Lower leg skin (tissue), 4 donors: ENCODE results near the gene RXRG. TPM values are rescaled to one million over a fixed set of nuclear protein-coding genes. Genes with fewer than 3 reads are reported as not detected.

ENCODE experiments used
- DNase-seq, 2 donors: peaks; one replicate each; pipeline ENCODE4 v3.0.0-alpha.2; 2019; ENCODE audit warnings: low spot score in 2 of 2
- H3K4me3 ChIP-seq: fragments of 200-600 bp; sonication (generic); 2 replicates; pipeline ENCODE4 v1.5.1; 2017; ENCODE audit warnings: mild to moderate bottlenecking, low read depth; ENCODE audit not compliant: poor library complexity, severe bottlenecking
- POLR2A ChIP-seq, 2 donors: fragments of 450-650 bp; IDR thresholded peaks; one replicate each; pipeline ENCODE4 v1.6.1; 2016 to 2017; ENCODE audit warnings: antibody characterized with exemption in 2 of 2, mild to moderate bottlenecking in 1 of 2, moderate library complexity in 1 of 2
- WGBS, 2 donors: methylation state at CpG; one replicate each; pipeline ENCODE4 v1.1.5; 2018; 5-methylcytosine and 5-hydroxymethylcytosine counted together
- intact Hi-C: fragments of 100-400 bp; cut with DNase I; formaldehyde crosslinking; loops from one replicate; pipeline ENCODE4 v1.15.0; 2023; ENCODE audit warnings: low total_unique reads
- total RNA-seq, 4 donors: library from RNA; depleted of rRNA; stranded (reverse); fragments of >200 nt; gene quantifications; one replicate each; pipeline ENCODE4 v1.1.0, GENCODE V29; 2016
- TF ChIP-seq, protein P1 (sequence below), 3 donors: fragments of 450-650 bp; IDR thresholded peaks; one replicate each; pipeline ENCODE4 v1.5.1; 2016; ENCODE audit warnings: antibody characterized with exemption in 3 of 3, mild to moderate bottlenecking in 3 of 3, moderate library complexity in 2 of 3

Gene RXRG
- total RNA-seq, 4 donors from 2014 or later, result 0.66 to 2.3 TPM; not detected in 2

DNA sequence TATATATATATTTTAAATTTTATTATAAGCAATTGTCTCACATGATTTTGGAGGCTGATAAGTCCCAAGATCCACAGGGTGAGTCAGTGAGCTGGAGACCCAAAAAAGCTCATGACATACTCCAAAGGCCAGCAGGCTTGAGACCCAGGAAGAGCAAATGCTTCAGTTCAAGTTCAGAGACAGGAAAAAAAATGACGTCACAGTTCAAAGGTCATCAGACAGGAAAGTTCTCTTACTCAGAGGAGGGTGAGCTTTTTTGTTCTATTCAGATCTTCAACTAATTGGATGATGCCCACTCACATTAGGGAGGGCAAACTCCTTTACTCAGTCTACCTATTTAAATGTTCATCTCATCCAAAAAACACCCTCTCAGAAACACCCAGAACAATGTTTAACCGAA is 18.2 kb downstream of the RXRG start:
- TF ChIP-seq POLR2A (IDR thresholded peaks at IDR 0.05), result no peak
- TF ChIP-seq, protein P1, sequence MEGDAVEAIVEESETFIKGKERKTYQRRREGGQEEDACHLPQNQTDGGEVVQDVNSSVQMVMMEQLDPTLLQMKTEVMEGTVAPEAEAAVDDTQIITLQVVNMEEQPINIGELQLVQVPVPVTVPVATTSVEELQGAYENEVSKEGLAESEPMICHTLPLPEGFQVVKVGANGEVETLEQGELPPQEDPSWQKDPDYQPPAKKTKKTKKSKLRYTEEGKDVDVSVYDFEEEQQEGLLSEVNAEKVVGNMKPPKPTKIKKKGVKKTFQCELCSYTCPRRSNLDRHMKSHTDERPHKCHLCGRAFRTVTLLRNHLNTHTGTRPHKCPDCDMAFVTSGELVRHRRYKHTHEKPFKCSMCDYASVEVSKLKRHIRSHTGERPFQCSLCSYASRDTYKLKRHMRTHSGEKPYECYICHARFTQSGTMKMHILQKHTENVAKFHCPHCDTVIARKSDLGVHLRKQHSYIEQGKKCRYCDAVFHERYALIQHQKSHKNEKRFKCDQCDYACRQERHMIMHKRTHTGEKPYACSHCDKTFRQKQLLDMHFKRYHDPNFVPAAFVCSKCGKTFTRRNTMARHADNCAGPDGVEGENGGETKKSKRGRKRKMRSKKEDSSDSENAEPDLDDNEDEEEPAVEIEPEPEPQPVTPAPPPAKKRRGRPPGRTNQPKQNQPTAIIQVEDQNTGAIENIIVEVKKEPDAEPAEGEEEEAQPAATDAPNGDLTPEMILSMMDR (IDR thresholded peaks at IDR 0.05), result no peak
- 84 to 89% methylated on average over 2 of the region's 2 CpGs for WGBS, 2 donors
- no peak for DNase-seq
- no peak overlapping the region for H3K4me3 ChIP-seq
- intact Hi-C loops, result no loop called here

DNA sequence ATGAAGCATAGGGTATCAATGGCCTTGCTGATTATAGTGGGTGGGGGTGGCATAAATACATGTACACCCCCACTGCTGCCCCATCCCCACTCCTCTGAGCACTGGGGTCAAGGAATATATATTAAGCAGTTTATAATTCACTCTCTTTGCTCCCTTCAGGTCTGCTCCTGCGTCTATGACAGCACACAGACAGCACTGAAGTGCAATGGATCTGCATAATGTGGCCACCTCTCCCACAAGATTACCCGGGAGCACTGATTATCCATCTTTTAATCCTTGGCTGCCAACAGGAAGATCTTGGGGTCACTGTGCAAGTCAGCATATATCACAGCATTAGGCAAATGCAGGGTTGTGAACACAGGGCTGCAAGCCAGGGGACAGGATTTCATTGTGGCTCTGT is 19.3 kb downstream of the RXRG start:
- WGBS, 2 donors, result 79 to 91% methylated on average over 2 of the region's 2 CpGs

DNA sequence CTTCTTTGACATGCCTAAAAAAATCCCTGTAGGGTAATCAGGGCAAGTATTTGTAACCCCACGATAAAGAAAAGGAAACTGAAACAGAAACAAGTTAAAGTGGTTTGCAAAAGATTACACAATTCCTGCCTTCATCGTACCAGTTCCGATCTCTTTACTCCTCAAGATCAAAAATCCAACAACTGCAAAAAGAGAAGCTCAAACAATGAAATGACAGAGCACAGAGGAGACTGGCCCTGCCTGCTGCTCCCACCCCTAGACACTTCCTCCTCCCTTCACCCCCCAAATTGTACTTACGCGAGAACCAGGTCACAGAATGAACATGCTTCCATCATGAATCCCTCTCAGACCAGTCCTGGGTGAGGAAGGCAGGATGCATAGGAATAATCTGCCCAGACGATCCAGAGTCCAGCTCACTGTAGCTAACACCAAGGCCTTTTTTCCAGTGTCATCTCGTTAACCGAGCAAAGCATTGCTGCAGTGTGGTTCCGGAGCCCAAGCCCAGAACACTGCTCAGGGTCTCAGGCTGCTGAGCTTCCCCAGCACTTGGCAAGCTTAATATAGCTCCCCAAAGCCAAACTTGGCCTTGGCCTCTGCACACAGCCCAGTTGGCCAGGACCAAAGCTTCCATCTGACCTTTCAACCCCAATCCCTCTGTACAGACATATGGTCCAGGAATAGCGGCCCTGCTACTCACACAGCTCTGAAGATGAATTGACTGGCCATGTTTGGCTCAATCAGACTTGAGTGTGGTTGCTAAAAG is 20.3 kb downstream of the RXRG start:
- intact Hi-C loops, result no loop called here
- TF ChIP-seq, protein P1 (IDR thresholded peaks at IDR 0.05), result no peak
- TF ChIP-seq POLR2A (IDR thresholded peaks at IDR 0.05), result no peak
- no peak overlapping the region for H3K4me3 ChIP-seq
- no peak for DNase-seq
- WGBS, 2 donors, result 42 to 53% methylated on average over 10 of the region's 10 CpGs

More for the DNA sequence above, 19.3 kb downstream of the RXRG start:
- TF ChIP-seq, protein P1 (IDR thresholded peaks at IDR 0.05), result no peak
- TF ChIP-seq POLR2A (IDR thresholded peaks at IDR 0.05), result no peak
- intact Hi-C loops, result no loop called here
- no peak overlapping the region for H3K4me3 ChIP-seq
- no peak for DNase-seq

DNA sequence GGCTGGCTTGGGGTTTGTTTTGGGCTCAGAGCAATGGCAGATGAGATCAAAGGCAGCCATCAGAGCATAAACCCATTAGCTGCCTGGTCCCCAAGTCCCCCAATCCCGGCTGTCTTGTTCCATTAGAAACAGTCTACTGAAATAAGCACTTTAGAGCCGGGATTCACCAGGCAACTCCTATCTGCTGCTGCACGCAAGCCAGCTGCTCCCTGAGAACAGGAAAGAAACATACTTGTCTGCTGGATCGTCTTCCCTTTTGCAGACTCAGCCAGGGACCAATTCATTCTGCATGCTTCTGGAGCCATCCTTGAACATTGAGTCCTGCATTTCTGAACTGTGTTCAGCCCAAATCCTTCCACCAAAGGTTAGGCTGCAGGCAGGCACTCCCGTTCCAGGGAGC is 21.8 kb downstream of the RXRG start:
- 60 to 71% methylated on average over 5 of the region's 5 CpGs for WGBS, 2 donors
- no peak for TF ChIP-seq POLR2A (IDR thresholded peaks at IDR 0.05)
- TF ChIP-seq, protein P1 (IDR thresholded peaks at IDR 0.05), result no peak
- no peak overlapping the region for H3K4me3 ChIP-seq
- intact Hi-C loops, result no loop called here
- no peak for DNase-seq

DNA sequence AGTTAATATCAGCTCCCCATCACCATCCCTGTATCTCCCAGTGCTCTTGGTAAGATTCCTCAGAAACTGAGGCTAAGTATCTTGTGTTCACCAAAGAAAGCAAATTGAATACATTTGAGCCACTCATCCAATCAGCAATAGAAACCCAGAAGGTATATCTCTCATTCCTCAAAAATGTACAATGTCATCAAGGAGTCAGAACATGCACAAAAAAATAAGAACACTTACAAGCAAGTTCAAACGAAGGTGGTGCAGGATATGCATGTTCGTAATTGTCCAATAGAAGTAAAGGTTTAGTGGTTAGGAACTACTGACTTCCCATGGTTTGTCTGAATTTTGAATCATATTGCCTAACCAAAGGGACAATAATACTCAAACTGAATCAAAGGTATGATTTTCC is 24.3 kb downstream of the RXRG start:
- DNase-seq, result no peak
- H3K4me3 ChIP-seq, result no peak overlapping the region
- intact Hi-C loops, result no loop called here
- 52 to 55% methylated on average over 2 of the region's 2 CpGs for WGBS, 2 donors
- TF ChIP-seq POLR2A (IDR thresholded peaks at IDR 0.05), result no peak
- TF ChIP-seq, protein P1 (IDR thresholded peaks at IDR 0.05), result no peak

DNA sequence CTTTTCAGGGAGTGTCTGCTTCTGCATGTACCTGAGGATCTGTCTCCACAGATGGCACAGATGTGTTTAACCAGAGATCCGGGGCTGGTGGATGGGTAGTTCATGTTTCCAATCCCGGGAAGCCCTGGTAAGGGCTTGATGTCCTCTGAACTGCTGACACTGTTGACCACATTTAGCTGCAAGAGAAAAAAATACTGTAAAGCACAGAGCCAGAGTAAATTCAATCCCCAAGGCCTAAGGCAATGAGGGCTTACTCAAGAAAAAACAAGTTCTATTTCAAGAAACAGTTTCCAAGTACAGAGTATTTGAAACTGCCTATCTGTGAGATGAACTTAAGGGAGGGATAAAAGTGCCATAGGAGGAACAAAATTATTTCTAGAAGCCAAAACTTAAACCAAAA is 25.1 kb downstream of the RXRG start:
- DNase-seq, result no peak
- 66 to 80% methylated on average over 2 of the region's 2 CpGs for WGBS, 2 donors
- H3K4me3 ChIP-seq, result no peak overlapping the region
- intact Hi-C loops, result no loop called here
- TF ChIP-seq POLR2A (IDR thresholded peaks at IDR 0.05), result no peak
- TF ChIP-seq, protein P1 (IDR thresholded peaks at IDR 0.05), result no peak
